Common myeloid progenitor, CD34-positive (primary cell): ENCODE results near the gene PGLYRP2.

Source experiments
- CTCF ChIA-PET: fragments of 350-600 bp; sonication (Branson Sonifier 250); formaldehyde crosslinking; loops from one replicate; lab custom pipeline; 2021; ENCODE audit warnings: antibody characterized with exemption; lab: Charles Lee
- POLR2A ChIA-PET: fragments of 350-600 bp; sonication (Branson Sonifier 250); formaldehyde crosslinking; loops from one replicate; lab custom pipeline; 2021; ENCODE audit warnings: antibody characterized with exemption; lab: Charles Lee
- DNase-seq, 3 donors: peaks; one replicate each; pipeline versions ENCODE4 v3.0.0 to v3.0.0-alpha.2; 2013
- H3K27ac ChIP-seq, 2 experiments: 1 replicate in 1 of 2; 2 replicates in 1 of 2; pipeline ENCODE4 v1.7.0; 2013; ENCODE audit warnings: inconsistent platforms in 2 of 2, low read length in 2 of 2, mild to moderate bottlenecking in 2 of 2, low read depth in 1 of 2, moderate library complexity in 1 of 2; ENCODE audit not compliant: severe bottlenecking in 2 of 2, insufficient read depth in 1 of 2, poor library complexity in 1 of 2
- H3K27me3 ChIP-seq, 5 experiments: replicated peaks in 2 of 5; 1 replicate in 3 of 5; 2 replicates in 2 of 5; pipeline versions ENCODE4 v1.6.1 to v1.7.0; 2013; ENCODE audit warnings: low read length in 4 of 5, mild to moderate bottlenecking in 2 of 5, moderate library complexity in 2 of 5, inconsistent platforms in 1 of 5; ENCODE audit not compliant: insufficient read depth in 5 of 5, control insufficient read depth in 4 of 5
- H3K36me3 ChIP-seq, 4 experiments: 1 replicate in 2 of 4; 2 replicates in 2 of 4; pipeline versions ENCODE4 v1.6.1 to v1.7.0; 2013; ENCODE audit warnings: low read length in 3 of 4, control low read depth in 1 of 4, mild to moderate bottlenecking in 1 of 4; ENCODE audit not compliant: control insufficient read depth in 4 of 4, insufficient read depth in 4 of 4
- H3K4me1 ChIP-seq, 4 experiments: 1 replicate in 3 of 4; 2 replicates in 1 of 4; pipeline versions ENCODE4 v1.6.1 to v1.7.1; 2013; ENCODE audit warnings: low read length in 3 of 4, mild to moderate bottlenecking in 3 of 4, control low read depth in 1 of 4, inconsistent platforms in 1 of 4, moderate library complexity in 1 of 4; ENCODE audit not compliant: control insufficient read depth in 4 of 4, insufficient read depth in 4 of 4; ENCODE audit errors: control extremely low read depth in 1 of 4
- H3K4me3 ChIP-seq, 7 experiments: 1 replicate in 4 of 7; 2 replicates in 3 of 7; pipeline versions ENCODE4 v1.5.1 to v1.7.0; 2013; ENCODE audit warnings: mild to moderate bottlenecking in 7 of 7, low read length in 6 of 7, moderate library complexity in 6 of 7, inconsistent platforms in 2 of 7, low read depth in 2 of 7, control low read depth in 1 of 7; ENCODE audit not compliant: insufficient read depth in 4 of 7, control insufficient read depth in 1 of 7; ENCODE audit errors: extremely low read depth in 1 of 7
- H3K9me3 ChIP-seq, 5 experiments: 1 replicate in 4 of 5; 2 replicates in 1 of 5; pipeline versions ENCODE4 v1.6.1 to v1.7.1; 2013; ENCODE audit warnings: low read length in 4 of 5, mild to moderate bottlenecking in 2 of 5, inconsistent platforms in 1 of 5, low read depth in 1 of 5, moderate library complexity in 1 of 5; ENCODE audit not compliant: control insufficient read depth in 4 of 5, insufficient read depth in 2 of 5; ENCODE audit errors: control extremely low read depth in 1 of 5
- WGBS: methylation state at CpG from one replicate; pipeline ENCODE4 v1.1.5; 2013; ENCODE audit not compliant: insufficient coverage; 5-methylcytosine and 5-hydroxymethylcytosine counted together

Gene PGLYRP2

GRCh38 chr19:15437355-15438123 lies 41.8 kb downstream of the PGLYRP2 start:
- ChIA-PET POLR2A (no interaction called here), CTCF (interaction anchor here (0.6 to 3.3 kb wide), 8 partner anchors 15 to 122 kb away, joined by 3 to 23 read pairs (median 4); partner anchors contain the start of gene AKAP8L)
- Histone ChIP-seq H3K4me1 (peaks cover 0 to 20% (median 17%) of the 10 kb centered on the region in 4 experiments), H3K4me3 (no peak overlapping the region), H3K27ac (no peak overlapping the region), H3K9me3 (no peaks in the 10 kb centered on the region), H3K27me3 (no peaks in the 10 kb centered on the region), H3K36me3 (no peaks in the 10 kb centered on the region)
- DNase-seq: peak in 1 of 3 donors; percentile 28
- 56% methylated on average over 7 of the region's 10 CpGs for WGBS

DNA sequence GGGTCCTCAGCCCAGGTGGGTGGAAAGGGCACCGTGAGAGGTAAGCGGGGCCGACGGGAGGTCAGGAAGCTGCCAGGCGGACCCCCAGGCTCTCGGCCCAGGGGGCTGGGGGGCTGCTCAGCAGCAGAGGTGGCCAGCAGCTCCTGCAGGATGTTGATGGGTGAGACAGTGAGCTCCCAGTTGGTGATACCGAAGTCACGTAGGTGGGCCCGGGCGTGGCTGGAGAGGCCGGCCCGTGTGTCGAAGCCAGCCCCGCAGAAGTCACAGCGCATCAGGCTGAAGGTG lies 42.5 kb downstream of the PGLYRP2 start:
- Histone ChIP-seq H3K4me3 (no peak overlapping the region), H3K4me1 (peaks cover 0 to 22% (median 18%) of the 10 kb centered on the region in 4 experiments), H3K9me3 (no peaks in the 10 kb centered on the region), H3K27me3 (no peaks in the 10 kb centered on the region), H3K27ac (no peak overlapping the region), H3K36me3 (no peaks in the 10 kb centered on the region)
- POLR2A ChIA-PET: no interaction called here
- no peak for DNase-seq
- CTCF ChIA-PET: interaction anchor here (0.6 to 3.3 kb wide), 7 partner anchors 15 to 123 kb away, joined by 3 to 23 read pairs (median 4); partner anchors contain the start of gene AKAP8L
- 95% methylated on average over 4 of the region's 15 CpGs for WGBS

DNA sequence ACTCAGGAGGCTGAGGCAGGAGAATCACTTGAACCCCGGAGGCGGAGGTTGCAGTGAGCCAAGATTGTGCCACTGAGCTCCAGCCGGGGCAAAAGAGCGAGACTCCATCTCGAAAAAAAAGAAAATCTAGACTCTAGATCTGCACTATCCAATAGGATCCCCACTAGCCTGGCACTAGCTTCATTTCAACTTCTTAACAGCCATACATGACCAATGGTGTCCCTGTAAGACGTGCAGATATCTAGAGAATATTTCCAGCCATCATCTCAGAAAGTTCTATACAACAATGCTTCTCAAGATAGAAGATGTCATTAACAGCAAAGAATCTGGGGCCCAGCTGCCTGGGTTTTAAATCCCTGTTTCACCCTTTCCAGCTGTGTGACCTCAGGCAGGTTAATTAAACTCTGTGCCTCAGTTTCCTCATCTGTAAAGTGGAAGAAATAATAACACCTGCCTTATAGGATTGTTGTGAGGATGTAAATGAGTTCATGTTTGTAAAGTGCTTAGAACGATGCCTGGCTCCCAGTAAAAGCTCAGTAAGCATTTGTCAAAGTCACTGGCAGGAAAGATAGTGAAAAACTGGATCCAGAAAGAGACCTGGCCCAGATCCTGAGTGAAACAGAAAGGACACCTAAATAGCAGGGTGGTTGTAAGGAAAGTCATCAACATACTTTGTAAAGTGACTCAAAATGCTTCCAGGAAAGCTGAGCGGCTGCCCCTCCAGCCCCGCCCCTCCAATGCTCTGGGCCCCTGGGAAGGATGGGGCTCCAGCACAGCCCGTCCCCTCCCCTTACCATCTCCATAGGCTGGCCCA lies 43.1 kb downstream of the PGLYRP2 start:
- no peaks in the 10 kb centered on the region for H3K9me3 ChIP-seq
- peaks cover 0 to under 1% (median 0%) of the 10 kb centered on the region in 4 experiments for H3K36me3 ChIP-seq
- no peak overlapping the region for H3K4me3 ChIP-seq
- no peak overlapping the region for H3K27ac ChIP-seq
- no peaks in the 10 kb centered on the region for H3K27me3 ChIP-seq
- ChIA-PET CTCF (interaction anchor here (1.3 to 3.3 kb wide), 4 partner anchors 15 to 27 kb away, joined by 4 to 23 read pairs (median 6); partner anchors contain the start of gene AKAP8L), POLR2A (no interaction called here)
- WGBS: 97% methylated on average over 7 of the region's 10 CpGs
- H3K4me1 ChIP-seq: peaks cover 2 to 27% (median 24%) of the 10 kb centered on the region in 4 experiments
- no peak for DNase-seq

DNA sequence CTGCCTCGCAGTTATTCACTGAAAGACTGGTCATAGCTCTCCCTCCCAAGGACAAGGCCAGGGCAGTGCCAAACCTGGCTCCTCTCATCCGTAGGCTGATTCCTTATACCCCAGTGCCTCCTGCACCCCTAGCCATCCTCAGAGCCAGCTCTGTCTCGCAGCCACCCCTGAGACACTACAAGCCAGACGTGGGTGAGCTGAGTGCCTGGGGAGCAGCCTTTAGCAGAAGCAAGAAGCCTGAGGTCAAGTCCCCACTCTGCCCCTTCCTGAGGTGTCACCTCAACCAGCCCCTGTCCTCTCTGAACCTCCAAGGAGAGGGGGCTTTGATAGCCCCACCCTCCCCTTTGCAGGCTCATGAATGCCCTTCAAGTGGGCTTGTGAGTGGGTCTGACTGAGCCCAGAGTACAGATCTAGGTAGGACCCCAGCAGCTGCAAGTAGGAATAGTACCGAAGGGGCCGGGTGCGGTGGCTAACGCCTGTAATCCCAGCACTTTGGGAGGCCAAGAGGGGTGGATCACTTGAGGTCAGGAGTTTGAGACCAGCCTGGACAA lies 45.7 kb downstream of the PGLYRP2 start:
- H3K4me1 ChIP-seq: peaks cover 2 to 31% (median 25%) of the 10 kb centered on the region in 4 experiments
- POLR2A ChIA-PET: interaction anchor here (0.9 to 2.4 kb wide), 5 partner anchors 15 to 36 kb away, joined by 3 to 16 read pairs (median 5); partner anchors contain the start of genes AKAP8L and RASAL3
- H3K36me3 ChIP-seq: peaks cover 0 to 20% (median 9%) of the 10 kb centered on the region in 4 experiments
- no peak for DNase-seq
- H3K27ac ChIP-seq: peak overlapping the region in 1 of 2 experiments; percentile 54
- no peaks in the 10 kb centered on the region for H3K27me3 ChIP-seq
- WGBS: 57% methylated on average over 7 of the region's 8 CpGs
- H3K9me3 ChIP-seq: no peaks in the 10 kb centered on the region
- CTCF ChIA-PET: interaction anchor here (0.9 to 1.6 kb wide), 7 partner anchors 14 to 45 kb away, joined by 3 to 6 read pairs (median 4); partner anchors contain the start of genes AKAP8L and PGLYRP2
- peak overlapping the region in 6 of 7 experiments; percentile 54 to 93 (median 85) for H3K4me3 ChIP-seq

DNA sequence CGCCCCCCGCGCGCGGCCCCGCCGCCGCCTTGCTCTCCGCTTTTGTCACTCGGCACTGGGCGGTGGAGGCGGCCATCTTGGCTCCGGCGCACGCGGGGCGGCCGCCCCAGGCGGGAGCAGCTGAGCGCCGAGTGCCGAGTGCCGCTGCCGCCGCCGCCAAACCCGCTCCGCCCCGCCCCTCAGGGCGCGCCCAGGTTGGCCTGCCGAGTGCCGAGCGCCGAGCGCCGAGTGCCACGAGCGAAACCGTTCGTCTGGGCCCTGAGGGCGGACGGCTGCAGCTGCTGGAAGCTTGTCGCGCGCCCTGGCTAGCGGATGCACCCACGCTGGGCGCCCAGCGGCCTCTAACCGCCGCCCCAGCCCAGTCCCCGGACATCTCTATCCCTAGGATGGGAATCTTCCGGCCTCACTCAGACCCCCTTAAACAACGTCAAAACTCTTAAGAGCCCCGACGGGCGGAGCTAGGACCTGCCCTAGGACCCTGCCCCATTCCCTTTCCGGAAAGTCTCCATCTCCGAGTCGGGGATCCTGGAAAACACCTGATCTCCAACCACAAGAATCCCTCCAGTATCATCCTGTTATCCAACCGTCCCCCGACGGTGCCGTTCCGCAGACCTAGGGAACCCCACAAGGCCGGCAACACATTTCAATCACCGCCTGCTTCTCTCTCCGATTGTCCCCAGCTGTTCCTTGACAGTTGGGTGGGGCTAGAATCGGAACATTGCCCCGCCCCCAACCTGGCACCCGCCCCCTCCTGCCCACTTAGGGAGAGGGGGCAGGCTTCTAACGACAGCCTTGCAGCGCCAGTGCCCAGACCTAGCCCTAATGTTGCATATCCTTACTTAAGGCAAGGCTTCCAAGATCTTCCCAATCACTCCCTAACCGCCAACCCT lies 46.4 kb downstream of the PGLYRP2 start:
- no peaks in the 10 kb centered on the region for H3K27me3 ChIP-seq
- H3K4me3 ChIP-seq: peak overlapping the region; percentile 54 to 93 (median 80)
- H3K9me3 ChIP-seq: no peaks in the 10 kb centered on the region
- CTCF ChIA-PET: interaction anchor here (0.9 to 1.6 kb wide), 6 partner anchors 14 to 46 kb away, joined by 3 to 6 read pairs (median 4); partner anchors contain the start of genes AKAP8L and PGLYRP2
- under 1% methylated on average over 69 of the region's 75 CpGs for WGBS
- peaks cover 0 to 26% (median 14%) of the 10 kb centered on the region in 4 experiments for H3K36me3 ChIP-seq
- peak; percentile 91 to 96 (median 94) for DNase-seq
- H3K27ac ChIP-seq: peak overlapping the region in 1 of 2 experiments; percentile 54
- H3K4me1 ChIP-seq: peaks cover 2 to 31% (median 25%) of the 10 kb centered on the region in 4 experiments
- POLR2A ChIA-PET: interaction anchor here (0.9 to 2.4 kb wide), 6 partner anchors 12 to 37 kb away, joined by 3 to 16 read pairs (median 4); partner anchors contain the start of genes AKAP8L and RASAL3
